Hematopoietic multipotent progenitor cell treated with erythropoietin and hydrocortisone succinate and interleukin-3 and kit ligand, for 15 days (in vitro differentiated cells): ENCODE data around the gene UBL4A.

Experiments used
- DNase-seq: peaks from one replicate; pipeline ENCODE4 v3.0.0-alpha.2; 2015; ENCODE audit warnings: low spot score

UBL4A gene

DNA sequence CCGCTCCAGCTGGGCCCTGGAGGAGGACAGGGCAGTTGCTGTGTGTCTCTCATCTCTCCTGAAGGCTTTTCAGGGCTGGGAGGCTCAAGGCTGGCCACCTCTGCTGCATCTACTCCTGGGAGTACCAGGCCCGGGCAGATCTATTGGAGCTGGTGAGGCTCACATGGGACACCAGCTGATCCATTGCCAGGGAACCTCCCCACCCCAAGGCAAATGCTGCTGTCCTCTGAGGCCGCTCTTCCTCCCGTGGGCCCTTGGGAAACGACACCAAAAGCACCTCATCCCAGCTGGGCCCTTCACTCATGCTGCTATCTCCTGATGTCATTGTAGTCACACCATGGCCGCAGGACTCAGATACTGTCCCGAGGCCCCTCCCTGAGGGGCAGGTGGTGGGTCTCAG lies 3.6 kb downstream of the UBL4A start:
- no peak for DNase-seq

- DNase-seq: no peak
These were observed 4.4 kb downstream of the UBL4A start for GRCh38 chrX:154481911-154482601.

DNA sequence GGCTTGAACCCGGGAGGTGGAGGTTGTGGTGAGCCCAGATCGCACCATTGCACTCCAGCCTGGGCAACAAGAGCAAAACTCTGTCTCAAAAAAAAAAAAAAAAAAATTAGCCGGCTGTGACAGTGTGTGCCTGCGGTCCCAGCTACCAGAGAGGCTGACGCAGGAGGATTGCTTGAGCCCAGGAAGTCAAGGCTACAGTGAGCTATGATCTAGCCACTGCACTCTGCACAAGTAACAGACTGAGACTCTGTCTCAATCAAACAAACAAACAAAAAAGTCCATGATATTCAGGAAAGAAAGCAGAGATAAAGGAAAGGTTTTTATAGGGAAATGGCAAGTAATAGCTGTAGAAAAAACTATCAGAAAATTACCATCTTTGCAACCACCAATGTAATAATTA lies 5.2 kb downstream of the UBL4A start:
- DNase-seq: no peak

DNA sequence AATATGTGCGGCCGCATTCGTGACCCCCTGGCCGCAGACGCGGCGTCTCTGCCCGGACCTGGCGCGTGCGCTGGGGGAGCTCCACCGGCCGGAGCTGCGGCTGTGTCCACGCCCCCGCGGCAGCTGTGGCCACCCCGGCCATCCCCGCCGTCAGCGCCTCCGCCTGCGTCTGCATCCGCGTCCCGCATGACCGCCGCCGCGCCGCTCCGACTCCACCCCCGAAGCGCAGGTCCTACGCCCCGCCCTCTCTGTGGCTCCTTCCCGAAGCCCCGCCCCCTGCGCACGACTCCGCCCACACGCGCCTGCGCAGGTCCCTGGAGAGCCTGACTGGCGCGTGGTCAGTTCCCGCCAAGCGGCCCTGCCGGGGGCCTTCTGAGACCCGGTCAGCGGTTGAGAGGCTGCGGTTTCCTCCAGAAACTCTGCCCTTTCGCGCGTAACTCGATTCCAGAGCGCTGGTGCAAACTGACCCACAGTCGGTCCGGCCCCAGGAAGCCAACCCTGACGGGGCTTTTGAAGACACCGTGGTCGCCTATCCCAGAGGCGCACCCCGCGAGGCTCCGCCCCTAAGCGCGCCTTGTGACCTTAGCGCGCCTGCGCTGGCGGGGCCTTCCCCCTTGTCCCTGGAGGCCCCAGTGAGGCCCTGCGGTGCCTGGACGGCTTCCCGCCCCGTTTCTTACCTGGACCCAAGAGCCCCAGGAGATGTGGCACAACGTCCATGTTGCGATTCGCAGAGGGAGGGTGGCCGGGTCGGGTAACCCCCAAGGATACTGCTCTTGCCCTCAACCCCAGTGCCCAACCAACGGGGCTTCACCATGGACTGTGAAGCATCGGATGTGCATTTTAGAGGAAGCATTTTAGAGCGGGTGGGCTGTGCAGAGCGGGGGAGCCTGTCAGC lies 7.4 kb downstream of the UBL4A start, which contains the start of gene LAGE3:
TSS of gene LAGE3 (minus strand) at position 554 of the 895 bp plus-strand sequence. CDS start at position 188, 366 bp downstream.
- peak; percentile 92 for DNase-seq

DNA sequence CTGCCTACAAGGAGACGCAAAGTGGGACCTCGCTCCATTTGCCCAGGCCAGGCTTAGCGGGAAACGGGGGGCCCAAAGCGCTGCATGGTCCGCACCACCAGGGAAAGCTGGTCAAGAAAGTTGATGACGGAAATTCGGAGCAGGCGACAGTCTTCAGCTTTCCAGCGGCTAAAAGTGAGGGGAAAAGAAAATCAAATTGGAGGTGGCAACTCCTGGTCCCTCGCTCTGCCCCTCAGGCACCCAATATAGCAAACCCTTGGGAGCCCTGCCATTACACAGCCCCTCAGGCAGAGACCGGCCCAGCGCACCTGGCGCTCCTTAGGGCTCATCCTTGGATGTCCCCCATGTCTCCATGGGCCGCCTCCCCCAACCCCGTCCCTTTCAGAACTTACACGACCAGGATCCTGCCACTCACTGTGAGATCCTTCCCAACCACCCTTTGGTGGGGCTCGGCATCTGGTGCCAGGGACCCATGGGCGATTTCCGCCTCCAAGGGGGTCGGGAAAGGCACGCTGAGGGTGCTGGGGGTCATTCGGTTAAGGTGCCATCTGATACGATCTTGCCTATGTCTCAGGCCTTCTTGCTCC lies 8.4 kb downstream of the UBL4A start:
- DNase-seq: no peak

- DNase-seq: no peak
These were observed 9.6 kb downstream of the UBL4A start for GRCh38 chrX:154476821-154477220.

- DNase-seq: no peak
These were observed 12.7 kb downstream of the UBL4A start for GRCh38 chrX:154473683-154474082.

DNA sequence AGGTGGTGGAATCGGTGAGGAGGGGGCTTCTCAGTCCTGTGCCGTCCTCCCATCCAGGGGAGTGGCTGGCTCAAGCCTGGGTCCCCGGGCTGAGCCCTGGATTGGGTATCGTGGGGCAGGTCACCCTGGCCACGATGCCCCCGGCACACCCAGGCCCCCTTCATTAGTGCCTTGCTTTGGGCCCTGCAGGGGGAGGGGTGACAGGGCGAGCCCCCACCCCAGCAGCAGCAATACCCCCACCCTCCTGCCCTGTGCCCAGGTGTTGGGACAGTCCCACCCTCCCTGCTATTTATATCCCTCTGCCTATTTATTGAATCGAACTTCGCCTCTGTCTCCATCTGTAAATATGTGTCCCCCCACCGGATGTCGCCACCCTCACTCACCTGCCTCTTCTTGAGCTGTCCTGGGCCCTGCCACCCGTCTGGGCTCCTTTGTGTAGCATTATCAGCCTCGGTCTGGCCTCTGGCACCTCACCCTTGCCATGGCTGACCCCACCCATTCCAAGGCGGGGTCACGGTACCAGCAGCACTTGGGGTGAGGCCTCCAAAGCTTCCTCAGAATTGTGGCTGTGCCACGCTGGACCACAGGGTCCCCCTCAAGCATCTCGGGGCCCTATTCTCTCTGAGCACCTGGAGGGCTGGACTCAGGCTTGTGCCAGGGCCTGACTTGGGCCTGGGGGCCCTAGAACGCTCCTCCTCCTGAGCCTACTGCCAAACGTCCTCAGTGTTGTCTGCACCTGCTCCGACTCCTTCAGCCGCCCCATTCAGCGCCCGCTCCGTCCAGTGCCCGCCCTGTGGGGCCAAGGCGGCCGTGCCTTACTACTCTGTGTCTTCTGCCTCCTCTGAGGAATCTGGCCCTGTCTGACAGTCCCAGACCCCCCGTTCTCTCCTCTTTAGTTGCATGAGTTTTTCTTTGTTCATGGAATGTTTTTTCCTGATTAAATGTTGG lies 13.5 kb downstream of the UBL4A start:
- peak; percentile 70 for DNase-seq

DNA sequence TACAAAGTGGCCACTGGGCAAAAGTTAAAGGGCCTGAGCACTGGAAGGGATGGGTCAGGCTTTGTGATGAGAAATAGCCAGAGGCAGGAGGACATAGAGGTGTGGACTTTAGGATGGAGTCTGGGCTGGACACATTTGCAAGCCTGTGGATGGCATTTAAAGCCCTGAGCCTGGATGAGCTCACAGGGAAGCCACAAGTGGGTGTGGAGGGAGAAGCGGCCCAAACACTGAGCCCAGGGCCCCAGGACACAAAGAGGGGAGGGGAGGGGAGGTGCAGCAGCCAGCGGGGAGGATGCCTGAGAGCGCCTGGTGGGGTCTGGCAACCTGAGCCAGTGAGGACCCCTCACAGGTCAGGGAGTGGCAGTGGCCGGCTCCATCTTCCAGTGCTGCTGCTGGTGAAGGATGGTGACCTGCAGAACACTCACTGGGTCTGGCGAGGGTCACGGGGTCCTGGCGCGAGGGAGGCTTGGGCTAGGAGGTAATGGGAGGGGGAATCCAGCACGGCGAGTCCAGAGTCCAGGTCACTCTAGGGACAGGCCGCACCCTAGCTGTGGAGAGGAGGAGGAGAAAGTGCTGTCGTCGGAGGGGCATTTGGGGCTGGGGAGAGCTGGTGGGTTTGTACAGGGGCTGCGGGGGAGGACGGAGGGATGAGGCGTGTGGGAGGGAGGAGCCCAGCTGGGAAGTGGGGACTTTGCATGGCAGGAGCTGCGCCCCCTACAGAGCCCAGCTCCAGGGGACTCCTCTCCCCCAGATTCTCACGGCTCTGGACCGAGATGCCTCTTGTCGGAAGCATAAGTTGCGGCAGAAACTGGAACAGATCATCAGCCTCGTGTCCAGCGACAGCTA lies 14.4 kb downstream of the UBL4A start:
- no peak for DNase-seq

DNA sequence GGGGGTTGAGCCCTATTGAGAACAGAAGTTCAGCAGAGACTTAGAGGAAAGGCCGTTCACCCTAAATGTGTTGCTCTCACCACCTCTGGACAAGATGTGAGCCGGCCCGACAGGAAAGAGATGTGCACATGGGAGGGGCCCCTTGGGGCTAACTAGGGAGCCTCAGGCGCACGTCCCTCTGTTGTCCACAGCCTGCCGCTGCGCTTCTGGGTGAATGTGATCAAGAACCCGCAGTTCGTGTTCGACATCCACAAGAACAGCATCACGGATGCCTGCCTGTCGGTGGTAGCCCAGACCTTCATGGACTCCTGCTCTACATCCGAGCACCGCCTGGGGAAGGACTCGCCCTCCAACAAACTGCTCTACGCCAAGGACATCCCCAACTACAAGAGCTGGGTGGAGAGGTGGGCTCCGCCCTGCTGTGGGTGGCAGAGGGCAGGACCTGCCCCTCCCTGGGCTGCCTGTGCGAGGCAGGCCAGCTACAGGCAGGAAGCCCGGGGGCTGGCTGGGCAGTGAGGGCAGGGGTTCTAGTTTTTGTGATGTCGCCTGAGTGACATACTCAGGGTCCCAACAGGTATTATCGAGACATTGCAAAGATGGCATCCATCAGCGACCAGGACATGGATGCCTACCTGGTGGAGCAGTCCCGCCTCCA lies 15.4 kb downstream of the UBL4A start:
- DNase-seq: no peak

DNA sequence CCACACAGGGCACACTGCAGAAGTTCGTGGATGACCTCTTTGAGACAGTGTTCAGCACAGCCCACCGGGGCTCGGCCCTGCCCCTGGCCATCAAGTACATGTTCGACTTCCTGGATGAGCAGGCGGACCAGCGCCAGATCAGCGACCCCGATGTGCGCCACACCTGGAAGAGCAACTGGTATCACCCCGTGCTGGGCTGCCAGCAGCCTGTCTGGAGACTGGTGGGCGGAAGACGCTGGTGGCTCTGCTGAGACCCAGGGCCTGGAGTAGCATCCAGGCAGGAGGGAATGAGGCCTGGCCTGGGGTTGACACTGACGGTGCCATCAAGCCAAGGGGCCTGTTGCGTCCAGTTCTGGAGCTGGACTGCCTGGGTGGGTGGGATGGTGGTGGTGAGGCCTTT lies 16.0 kb downstream of the UBL4A start:
- DNase-seq: no peak

DNA sequence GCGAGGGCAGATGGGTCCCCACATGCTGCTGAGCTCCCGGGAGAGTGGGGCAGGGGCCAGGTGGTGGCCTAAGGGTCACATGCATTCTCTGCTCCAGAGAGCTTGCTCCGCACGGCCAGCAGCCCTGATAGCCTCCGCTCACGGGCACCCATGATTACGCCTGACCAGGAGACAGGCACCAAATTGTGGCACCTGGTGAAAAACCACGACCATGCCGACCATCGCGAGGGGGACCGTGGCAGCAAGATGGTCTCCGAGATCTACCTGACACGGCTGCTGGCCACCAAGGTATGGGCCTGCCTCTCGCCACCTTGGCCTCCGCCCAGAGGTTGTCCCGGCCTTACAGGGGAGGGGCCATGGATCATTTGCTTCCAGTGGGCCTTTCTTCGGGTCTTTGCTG lies 16.5 kb downstream of the UBL4A start:
- no peak for DNase-seq

DNA sequence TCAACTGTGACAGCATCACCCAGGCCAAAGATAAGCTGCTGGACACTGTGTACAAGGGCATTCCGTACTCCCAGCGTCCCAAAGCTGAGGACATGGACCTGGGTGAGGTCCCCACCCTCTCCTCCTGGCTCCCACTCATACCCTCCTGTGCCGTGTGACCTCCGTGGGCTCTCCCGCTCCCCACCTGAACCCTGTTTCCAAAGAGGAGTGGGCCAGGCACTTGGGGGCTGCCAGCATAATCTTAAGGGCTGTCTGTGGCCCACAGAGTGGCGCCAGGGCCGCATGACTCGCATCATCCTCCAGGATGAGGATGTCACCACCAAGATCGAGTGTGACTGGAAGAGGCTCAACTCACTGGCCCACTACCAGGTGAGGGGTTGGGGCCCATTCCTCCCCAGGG lies 17.3 kb downstream of the UBL4A start:
- DNase-seq: no peak

DNA sequence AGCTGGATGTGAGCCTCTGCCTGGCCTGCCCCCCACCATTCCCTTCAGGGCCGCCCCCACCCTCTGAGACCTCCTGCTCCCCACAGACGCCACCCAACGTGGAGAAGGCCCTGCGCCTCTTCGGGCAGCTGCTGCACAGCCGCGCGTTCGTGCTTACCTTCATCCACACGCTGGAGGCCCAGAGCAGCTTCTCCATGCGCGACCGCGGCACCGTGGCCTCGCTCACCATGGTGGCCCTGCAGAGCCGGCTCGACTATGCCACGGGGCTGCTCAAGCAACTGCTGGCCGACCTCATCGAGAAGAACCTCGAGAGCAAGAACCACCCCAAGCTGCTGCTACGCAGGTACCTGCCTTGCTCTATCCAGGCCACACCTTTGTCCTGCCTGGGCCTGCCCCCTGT lies 18.2 kb downstream of the UBL4A start:
- DNase-seq: no peak

GRCh38 chrX:154467556-154467955 lies 18.9 kb downstream of the UBL4A start:
- no peak for DNase-seq

DNA sequence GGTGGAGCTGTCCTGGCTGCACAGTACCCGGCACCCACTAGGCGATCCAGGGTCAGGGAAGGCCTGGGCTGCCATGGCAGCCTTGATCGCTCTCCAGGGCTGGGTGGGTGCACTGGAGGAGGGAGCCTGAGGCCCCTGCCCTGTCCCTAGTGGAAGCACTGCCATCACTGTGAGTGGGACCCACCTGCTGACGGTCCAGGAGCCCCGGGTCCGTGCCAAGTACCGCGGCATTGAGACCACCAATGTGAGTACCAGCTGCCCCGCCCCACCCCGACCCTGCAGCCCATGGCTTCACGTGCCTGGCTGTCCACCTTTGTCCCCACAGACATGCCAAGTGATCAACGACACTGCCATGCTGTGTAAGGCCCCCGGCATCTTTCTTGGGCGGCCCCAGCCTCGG lies 19.5 kb downstream of the UBL4A start:
- DNase-seq: no peak

DNA sequence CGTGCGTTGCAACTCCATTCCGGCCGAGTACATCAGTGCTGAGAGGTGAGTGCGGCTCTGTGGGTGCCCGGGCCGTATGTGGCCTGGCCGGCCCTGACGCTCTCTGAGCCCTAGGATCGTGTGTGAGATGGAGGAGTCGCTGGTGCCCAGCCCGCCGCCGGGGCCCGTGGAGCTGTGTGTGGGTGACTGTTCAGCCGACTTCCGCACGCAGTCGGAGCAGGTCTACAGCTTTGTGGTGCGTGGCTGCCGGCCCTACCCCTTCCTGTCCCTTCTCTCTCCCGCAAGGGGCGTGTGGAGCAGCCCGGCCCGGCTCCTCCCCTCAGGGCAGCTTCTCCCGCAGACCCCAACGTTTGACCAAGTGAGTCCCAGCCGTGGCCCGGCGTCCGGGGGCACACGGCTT lies 20.4 kb downstream of the UBL4A start:
- DNase-seq: no peak

DNA sequence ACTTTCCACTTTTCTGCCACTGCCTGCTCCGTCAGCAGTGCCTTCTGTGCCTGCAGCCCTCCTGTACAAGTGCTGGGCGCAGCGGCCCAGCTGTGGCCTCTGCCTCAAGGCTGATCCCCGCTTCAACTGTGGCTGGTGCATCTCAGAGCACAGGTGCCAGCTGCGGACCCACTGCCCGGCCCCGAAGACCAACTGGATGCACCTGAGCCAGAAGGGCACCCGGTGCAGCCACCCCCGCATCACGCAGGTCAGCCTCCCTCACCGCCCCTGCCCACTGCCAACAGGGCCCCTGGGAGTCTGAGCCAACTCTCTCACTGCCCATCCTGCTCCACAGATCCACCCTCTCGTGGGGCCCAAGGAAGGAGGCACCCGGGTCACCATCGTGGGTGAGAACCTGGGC lies 20.8 kb downstream of the UBL4A start:
- DNase-seq: no peak

- DNase-seq: no peak
These were observed 21.5 kb downstream of the UBL4A start for GRCh38 chrX:154464806-154465365.

- no peak for DNase-seq
These were observed 22.7 kb downstream of the UBL4A start for GRCh38 chrX:154463611-154464220.
